ENCODE measurements around the gene SEMA7A.
A peak's percentile ranks its signal among the peaks of the same experiment; 100 is the strongest.
"Not testable (repeated sequence)": the region's sequence is repeated elsewhere in the genome, so short reads cannot be mapped to it uniquely, and the experiment has no call there.

SEMA7A gene

DNA sequence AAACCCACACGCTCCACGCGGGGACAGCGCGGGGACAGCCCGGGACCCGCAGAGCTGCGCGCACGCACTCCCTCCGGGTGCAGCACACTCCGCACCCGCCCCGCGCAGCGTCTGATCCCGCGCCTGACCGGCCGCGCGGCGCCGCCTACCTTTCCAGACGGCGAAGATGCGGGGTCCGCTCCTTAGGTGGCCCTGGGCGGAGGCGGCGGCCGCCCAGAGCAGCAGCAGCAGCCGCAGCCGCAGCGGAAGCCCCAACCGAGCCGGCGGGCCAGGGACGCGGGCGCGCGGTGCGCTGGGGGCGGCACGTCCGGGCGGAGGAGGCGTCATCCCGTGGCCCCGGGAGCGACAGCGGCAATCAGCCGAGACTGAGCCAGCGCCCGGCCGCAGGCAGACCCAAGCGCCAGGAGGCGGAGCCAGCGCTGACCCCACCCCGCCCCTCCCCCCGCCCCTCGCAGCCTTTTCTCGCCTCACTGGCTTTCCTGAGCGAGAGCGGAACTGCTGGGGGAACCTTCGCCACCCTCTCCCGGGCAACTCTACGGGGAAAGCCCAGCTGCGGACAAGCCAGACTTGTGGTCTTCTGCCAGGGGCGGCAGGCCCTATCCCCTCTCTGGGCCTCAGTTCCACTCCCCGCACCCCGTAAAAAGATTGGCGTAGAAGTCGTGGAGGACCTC, at the start of gene SEMA7A:
Gene SEMA7A, minus strand, starts transcription at position 367 of the 671 bp plus-strand sequence. Its CDS starts 40 bp downstream, at position 327.
- peak; percentile 61 for DNase-seq (ENCODE audit: low read depth)

- no peak for DNase-seq (ENCODE audit: low read depth)
These were observed 48.9 kb upstream of the SEMA7A start for GRCh38 chr15:74482661-74483060.

- not testable (repeated sequence) for DNase-seq (ENCODE audit: low read depth)
These were observed 46.6 kb upstream of the SEMA7A start for GRCh38 chr15:74480364-74480763.

- DNase-seq (ENCODE audit: low read depth) = not testable (repeated sequence)
These were observed 37.9 kb upstream of the SEMA7A start for GRCh38 chr15:74471621-74472020.

DNA sequence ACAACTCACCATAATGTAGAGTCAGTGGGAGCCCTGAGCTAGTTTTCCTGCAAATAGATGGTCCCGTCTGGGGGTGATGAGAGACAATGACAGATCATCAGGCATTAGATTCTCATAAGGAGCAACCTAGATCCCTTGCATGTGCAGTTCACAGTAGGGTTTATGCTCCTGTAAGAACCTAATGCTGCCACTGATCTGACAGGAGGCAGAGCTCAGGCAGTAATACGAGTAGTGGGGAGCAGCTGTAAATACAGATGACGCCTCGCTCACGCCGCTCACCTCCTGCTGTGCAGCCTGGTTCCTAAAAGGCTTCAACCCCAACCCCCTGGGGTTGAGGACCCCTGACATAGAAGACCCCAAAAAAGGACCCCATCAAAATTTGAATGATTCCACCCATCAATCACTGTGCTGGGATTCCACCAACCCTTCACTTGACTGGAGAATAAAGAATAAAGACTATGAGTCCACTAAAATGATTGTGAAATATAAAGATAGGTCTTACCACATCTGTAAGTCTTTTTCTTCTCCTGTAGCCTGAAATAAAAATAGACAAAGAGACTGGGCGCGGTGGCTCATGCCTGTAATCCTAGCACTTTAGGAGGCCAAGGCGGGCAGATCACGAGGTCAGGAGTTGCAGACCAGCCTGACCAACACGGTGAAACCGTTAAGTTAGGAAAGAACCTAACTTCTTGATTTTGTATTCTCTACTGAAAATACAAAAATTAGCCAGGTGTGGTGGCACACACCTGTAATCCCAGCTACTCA, 37.1 kb upstream of the SEMA7A start:
- no peak for DNase-seq (ENCODE audit: low read depth)

- no peak for DNase-seq (ENCODE audit: low read depth)
These were observed 34.7 kb upstream of the SEMA7A start for GRCh38 chr15:74468341-74469032.

DNA sequence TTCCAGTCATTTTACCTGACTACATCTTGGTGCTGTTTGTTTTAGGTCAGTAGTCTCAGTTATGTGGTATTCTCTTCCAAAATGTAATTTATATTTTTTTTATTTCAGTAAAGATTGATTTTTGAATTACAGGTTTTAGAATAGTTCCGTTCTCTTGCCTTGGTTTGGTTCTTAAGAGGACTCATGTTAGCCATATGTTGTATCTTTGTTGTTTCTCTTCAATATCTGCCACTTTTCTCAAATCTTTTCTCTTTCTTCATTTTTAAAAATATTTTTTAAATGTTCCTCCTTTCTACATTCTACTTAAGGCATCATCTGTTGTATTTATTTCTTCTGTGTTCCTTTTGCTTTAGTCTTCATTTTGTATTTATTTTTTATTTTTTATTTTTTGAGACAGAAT, 32.8 kb upstream of the SEMA7A start:
- no peak for DNase-seq (ENCODE audit: low read depth)

GRCh38 chr15:74464897-74465296, 31.1 kb upstream of the SEMA7A start:
- DNase-seq (ENCODE audit: low read depth) = no peak

DNA sequence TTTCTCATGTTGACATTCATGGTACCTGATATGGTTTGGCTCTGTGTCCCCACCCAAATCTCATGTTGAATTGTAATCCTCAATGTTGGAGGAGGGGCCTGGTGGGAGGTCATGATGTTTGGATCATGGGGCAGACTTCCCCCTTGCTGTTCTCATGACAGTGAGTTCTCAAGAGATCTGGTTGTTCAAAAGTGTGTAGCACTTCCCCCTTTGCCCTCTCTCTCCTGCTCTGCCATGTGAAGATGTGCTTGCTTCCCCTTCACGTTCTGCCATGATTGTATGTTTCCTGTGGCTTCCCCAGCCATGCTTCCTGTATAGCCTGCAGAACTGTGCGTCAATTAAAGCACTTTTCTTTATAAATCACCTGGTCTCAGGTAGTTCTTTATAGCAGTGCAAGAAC, 30.5 kb upstream of the SEMA7A start:
- DNase-seq (ENCODE audit: low read depth) = no peak

DNA sequence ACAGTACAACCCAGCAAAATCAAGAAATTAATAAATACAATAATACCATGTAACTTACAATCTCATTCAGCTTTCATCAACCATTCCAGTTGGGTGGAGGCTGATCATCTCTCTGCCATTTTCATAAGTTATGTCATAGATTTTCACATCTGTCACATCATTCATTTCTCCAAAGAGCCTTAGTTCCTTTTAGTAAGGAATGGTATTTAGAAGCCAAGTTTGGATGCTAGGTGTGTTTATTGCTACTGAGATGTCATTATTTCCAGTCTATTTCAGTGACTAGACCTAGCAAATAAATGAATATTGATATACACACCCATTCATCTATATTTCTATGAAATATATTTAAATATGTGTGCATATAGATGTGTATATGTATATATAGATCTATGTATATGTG, 29.9 kb upstream of the SEMA7A start:
- DNase-seq (ENCODE audit: low read depth) = no peak

DNA sequence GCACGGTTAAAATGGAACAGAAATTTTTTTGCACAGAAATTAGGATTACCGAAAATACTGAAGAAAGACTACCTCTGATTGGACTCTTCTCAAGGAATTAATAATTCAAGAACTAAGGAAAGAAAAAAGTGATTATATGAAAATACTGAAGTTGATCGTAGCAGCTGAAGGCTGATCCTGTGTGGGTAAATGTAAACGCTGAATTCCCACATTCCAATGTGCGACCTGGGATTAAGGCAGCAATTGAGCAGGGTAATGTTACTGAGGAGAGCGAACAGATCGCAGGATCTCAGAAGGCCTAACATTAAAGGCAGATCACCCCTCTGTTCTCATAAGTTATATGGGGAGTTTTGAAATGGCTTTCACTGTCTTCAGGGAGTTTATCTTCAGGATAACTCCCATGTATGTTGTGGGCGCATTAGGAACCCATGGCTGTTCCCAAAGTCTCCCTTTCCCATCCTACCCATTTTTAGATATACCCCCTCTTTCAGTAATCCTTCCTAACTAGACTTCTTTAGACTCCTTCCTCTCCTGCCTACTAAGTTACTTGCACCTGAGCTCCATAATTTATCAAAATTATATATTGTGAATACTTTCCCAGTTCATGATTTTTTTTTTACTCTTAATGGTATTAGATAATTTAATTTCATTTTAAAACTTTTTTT, 28.2 kb upstream of the SEMA7A start:
- no peak for DNase-seq (ENCODE audit: low read depth)

DNA sequence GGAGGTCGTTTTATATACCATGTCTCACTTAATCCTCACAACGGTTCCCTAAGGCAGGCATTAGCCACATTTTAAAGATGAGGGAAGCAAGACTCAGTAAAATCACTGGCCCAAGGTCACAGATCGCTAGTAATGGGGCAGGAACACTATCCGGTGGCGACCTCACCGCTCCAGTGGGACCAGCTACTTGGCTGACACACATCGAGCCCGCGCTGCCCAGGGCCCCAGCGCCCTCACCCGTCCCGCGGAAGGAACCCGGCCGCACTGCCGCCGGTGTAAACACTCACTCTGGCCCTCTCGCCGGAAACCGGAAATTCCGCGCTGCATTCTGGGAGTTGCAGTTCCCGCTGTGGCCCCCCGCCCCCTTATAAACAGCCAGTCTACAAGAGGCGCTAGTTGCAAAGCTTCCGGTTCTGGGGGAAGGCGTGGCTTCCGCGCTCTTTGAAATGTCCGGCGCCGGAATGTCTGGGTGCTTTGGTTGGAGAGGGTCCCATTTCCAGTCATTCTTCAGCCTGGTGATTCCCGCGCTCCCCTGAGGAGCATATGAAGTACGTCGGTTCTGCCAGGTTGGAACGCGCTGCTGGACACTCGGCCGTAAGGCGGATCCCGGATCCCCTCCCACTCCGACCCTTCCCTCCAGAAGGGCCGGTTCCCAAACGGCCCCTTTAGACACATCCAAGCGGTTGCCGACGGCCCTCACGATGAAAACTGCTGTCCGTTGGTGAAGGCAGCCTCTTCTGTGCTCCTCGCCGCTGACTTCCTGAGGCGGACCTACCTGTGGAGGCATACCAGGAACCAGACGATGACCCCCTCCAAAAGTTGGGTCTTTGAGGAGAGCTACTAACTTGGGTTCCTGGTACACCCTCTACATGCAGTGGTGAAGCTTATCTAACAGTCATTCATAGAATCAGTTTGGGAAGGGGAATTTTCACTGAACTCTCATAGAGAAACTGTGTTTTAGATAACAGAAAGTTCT, 27.4 kb upstream of the SEMA7A start, which contains the start of gene UBL7:
Gene UBL7, minus strand, starts transcription at position 290 of the 976 bp plus-strand sequence. CDS start 2,293 bp downstream, outside the sequence.
- peak; percentile 94 for DNase-seq (ENCODE audit: low read depth)

DNA sequence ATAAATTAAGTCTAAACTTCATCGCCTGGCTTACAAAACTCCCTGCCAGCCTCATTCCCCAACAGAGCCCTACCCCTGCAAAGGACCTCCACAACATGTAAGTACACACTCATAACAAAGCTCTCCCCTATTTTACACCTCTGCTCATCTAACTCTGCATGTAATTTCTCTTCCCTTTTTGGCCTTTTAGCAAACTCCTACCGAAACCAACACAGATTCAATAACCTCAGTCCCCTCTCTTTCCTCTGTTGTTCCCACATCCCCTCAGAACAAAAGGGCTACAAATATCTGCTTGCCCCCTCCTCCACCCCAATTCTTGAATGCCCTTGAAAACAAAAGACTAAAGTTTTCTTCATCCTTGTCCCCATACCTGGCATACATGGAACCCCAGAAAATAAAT, 26.5 kb upstream of the SEMA7A start:
- no peak for DNase-seq (ENCODE audit: low read depth)

GRCh38 chr15:74459798-74460197, 26.0 kb upstream of the SEMA7A start:
- not testable (repeated sequence) for DNase-seq (ENCODE audit: low read depth)

- no peak for DNase-seq (ENCODE audit: low read depth)
These were observed 24.7 kb upstream of the SEMA7A start for GRCh38 chr15:74458473-74458872.

- DNase-seq (ENCODE audit: low read depth) = not testable (repeated sequence)
These were observed 23.3 kb upstream of the SEMA7A start for GRCh38 chr15:74457036-74457435.

DNA sequence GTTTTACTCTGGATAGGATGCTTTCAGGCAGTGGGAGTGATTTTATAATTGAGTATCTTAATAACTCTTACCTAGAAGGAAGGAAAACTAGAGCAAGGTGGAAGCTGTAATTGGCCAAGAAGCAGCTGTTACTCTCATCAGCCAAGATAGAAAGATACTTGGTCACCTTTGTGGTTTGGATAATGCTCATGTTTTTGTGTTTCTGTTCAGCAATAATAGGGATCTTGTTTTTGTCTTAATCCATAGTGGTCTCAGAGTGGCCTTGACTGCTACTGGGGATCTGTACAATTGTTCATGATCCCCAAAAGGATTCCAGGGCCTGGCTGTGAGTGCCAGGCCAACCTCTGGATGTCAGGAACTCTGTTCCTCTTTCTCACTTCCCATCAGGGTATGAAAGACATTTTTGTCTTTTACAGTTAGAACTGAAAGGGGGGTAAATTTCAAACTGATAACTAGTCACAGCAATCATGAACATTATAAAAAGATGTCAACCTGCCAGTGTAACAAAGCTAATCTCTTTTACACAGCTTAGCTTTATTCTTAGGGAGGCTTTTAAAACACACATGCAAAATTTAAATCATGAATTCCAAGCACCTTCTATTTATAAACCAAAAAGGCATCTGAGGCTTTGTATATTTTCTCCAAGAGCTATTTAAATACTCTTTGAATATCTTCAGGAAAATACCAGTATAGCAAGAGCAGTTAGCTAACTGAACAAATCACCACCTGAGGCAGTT, 21.2 kb upstream of the SEMA7A start:
- DNase-seq (ENCODE audit: low read depth) = no peak

DNA sequence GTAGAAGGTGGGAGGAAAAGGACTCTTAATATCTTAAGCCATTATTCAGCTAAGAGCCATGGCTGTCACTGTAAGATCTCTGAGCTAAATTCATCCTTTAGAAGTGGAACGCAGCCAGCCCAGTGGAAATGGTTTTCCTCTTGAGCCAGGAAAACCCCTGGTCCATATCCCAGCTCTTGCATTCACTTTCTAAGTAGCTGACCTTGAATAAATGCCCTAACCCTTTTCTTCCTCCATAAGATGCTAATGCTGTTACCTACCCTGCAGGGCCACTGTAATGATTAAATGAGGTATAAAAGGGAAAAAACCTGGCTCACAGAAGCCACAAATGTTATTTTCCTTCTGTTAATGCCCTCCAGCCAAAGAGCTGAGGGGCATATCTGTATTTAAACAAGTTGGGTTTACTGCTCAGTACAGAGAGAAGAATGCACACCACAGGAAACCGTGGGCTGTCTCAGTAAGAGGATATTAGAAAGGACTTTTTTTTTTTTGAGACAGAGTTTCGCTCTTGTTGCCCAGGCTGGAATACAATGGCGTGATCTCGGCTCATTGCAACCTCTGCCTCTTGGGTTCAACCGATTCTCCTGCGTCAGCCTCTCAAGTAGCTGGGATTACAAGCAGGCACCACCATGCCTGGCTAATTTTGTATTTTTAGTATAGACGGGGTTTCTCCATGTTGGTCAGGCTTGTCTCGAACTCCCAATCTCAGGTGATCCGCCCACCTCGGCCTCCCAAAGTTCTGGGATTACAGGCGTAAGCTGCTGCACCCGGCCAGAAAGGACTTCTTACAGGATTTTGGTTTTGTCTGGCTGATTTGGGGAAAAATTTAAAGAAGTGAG, 20.4 kb upstream of the SEMA7A start:
- DNase-seq (ENCODE audit: low read depth) = no peak

Measured in activated T-helper 1 cell treated with Interleukin-2 at 50 U/mL for 16 hours (primary cell).